Cardiac muscle cell (in vitro differentiated cells and primary cell): ENCODE results near the gene FKBP5. TPM values are rescaled to one million over a fixed set of nuclear protein-coding genes. Genes with fewer than 3 reads are reported as not detected.
A peak's percentile ranks its signal among the peaks of the same experiment; 100 is the strongest.

ENCODE experiments used
- DNase-seq, 2 donors: peaks; one replicate each; pipeline versions ENCODE4 v3.0.0 to v3.0.0-alpha.2; 2010 to 2017; ENCODE audit warnings: low read depth in 1 of 2, low spot score in 1 of 2
- H3K27ac ChIP-seq: fragments of 200-600 bp; sonication (generic); 2 replicates; pipeline ENCODE4 v1.5.1; 2016
- H3K27me3 ChIP-seq: fragments of 200-600 bp; sonication (generic); 2 replicates; pipeline ENCODE4 v1.6.0; 2016; ENCODE audit warnings: control low read depth
- H3K36me3 ChIP-seq: fragments of 200-600 bp; sonication (generic); 2 replicates; pipeline ENCODE4 v1.5.1; 2016; ENCODE audit warnings: control low read depth
- H3K4me1 ChIP-seq: fragments of 200-600 bp; sonication (generic); 2 replicates; pipeline ENCODE4 v1.8.1; 2017; ENCODE audit warnings: low read depth, mild to moderate bottlenecking, mixed run types
- H3K4me3 ChIP-seq: fragments of 200-600 bp; sonication (generic); 2 replicates; pipeline ENCODE4 v1.5.1; 2016; ENCODE audit warnings: mild to moderate bottlenecking
- H3K9me3 ChIP-seq: fragments of 200-600 bp; sonication (generic); 2 replicates; pipeline ENCODE4 v1.5.1; 2017; ENCODE audit warnings: low read depth, mild to moderate bottlenecking, control low read depth
- CTCF ChIP-seq: IDR thresholded peaks from 2 replicates; pipeline ENCODE4 v1.5.1; 2012; ENCODE audit warnings: low read depth, mild to moderate bottlenecking, low read length
- polyA plus RNA-seq: library from polyadenylated mRNA; unstranded; fragments of >200 nt; fragmentation: Nextera tagmentation; extraction: Ambion mirVana; gene quantifications from 2 replicates; pipeline ENCODE4 v1.2.1, GENCODE V29; 2016
- total RNA-seq: library from RNA; depleted of rRNA; stranded (reverse); fragments of >200 nt; gene quantifications from 2 replicates; pipeline ENCODE4 v1.2.3, GENCODE V29; 2016

The FKBP5 gene
- total and polyA plus RNA-seq, 2 experiments from 2014 or later = 32.4 to 53.0 TPM

DNA sequence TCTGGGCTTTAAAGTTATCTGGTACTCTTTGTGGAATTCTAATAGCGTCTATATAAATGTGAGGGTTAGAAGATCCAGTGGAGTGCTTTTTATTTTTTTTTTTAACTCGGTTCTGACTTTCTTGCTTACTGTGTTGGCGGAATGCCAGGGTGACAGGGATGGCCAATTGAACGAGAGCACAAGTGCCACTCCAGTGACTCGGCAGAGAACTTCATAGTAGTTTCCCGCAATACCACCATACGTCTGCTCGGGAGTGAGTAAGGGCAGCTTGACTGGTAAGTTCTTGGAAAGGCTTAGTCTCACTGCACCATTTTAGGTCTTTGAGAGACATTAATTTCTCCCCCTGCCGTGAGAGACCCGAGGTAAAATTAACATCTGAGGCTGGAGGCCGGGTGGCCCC is 126.7 kb downstream of the FKBP5 start:
- Histone ChIP-seq H3K4me1 (no peaks in the 10 kb centered on the region), H3K9me3 (no peaks in the 10 kb centered on the region), H3K27ac (no peak overlapping the region), H3K27me3 (no peaks in the 10 kb centered on the region), H3K4me3 (no peak overlapping the region), H3K36me3 (no peaks in the 10 kb centered on the region)
- peak in 1 of 2 donors; percentile 33 for DNase-seq
- no peak for TF ChIP-seq CTCF

DNA sequence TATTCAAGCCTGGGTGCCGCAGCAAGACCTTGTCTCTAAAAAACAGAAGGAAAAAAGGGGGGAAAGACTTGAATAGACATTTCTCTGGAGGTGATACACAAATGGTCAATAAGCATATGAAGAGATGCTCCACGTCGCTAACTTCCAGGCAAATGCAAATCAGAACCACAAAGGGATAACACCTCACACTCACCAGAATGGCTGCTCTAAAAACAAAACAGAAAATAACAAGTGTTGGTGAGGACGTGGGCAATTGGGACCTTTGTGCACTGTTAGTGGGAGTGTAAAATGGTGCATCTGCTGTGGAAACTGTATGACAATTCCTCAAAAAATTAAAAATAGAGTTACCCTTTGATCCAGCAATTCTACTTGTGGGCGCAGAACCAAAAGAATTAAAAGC is 127.6 kb downstream of the FKBP5 start:
- Histone ChIP-seq H3K4me1 (no peaks in the 10 kb centered on the region), H3K27me3 (no peaks in the 10 kb centered on the region), H3K27ac (no peak overlapping the region), H3K4me3 (no peak overlapping the region), H3K36me3 (no peaks in the 10 kb centered on the region), H3K9me3 (no peaks in the 10 kb centered on the region)
- DNase-seq = no peak
- TF ChIP-seq CTCF = no peak

DNA sequence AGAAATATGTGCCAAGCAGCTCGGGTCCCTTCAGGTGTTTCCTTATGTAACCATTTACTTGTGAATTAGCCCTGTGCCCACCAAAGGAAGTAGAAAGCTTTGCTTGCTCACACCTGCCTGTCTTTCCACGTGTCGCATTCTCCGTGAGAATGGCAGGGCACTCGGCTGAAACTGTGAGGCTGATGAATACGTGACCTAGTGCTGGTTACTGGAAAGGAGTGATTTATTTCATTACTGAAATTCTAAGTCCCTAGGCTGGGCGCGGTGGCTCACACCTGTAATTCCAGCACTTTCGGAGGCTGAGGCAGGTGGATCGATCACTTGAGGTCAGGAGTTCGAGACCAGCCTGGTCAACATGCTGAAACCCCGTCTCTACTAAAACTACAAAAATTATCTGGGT is 130.1 kb downstream of the FKBP5 start:
- no peak for DNase-seq
- no peak overlapping the region for H3K27ac ChIP-seq
- no peaks in the 10 kb centered on the region for H3K9me3 ChIP-seq
- H3K27me3 ChIP-seq = no peaks in the 10 kb centered on the region
- no peak overlapping the region for H3K4me3 ChIP-seq
- TF ChIP-seq CTCF = no peak
- H3K4me1 ChIP-seq = no peaks in the 10 kb centered on the region
- no peaks in the 10 kb centered on the region for H3K36me3 ChIP-seq

GRCh38 chr6:35557239-35557638 is 131.5 kb downstream of the FKBP5 start:
- H3K9me3 ChIP-seq = no peaks in the 10 kb centered on the region
- TF ChIP-seq CTCF = no peak
- H3K27ac ChIP-seq = no peak overlapping the region
- H3K36me3 ChIP-seq = no peaks in the 10 kb centered on the region
- DNase-seq = no peak
- H3K4me1 ChIP-seq = no peaks in the 10 kb centered on the region
- H3K27me3 ChIP-seq = no peaks in the 10 kb centered on the region
- H3K4me3 ChIP-seq = no peak overlapping the region

DNA sequence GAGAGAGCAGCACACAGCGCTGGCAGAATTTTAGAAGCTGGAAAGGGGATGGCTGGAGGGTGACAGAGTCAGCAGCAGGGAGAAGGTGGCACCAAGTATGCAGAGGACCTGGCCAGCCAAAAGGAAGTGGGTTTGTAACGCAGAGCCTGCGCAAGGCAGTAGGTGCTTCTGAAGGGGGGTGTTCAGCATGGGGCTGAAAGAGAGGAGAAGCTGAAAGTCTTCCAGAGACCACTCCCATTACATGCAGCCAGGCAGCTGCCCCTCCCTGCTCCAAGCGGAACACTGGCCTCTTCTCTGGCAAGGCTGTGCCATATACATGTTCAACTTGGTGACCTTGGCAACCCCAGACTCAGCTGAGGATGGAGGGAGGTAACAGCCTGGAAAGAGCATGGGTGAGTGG is 133.9 kb downstream of the FKBP5 start:
- no peak for TF ChIP-seq CTCF
- Histone ChIP-seq H3K9me3 (no peaks in the 10 kb centered on the region), H3K27ac (no peak overlapping the region), H3K27me3 (no peaks in the 10 kb centered on the region), H3K36me3 (no peaks in the 10 kb centered on the region), H3K4me1 (no peaks in the 10 kb centered on the region), H3K4me3 (no peak overlapping the region)
- DNase-seq = no peak

DNA sequence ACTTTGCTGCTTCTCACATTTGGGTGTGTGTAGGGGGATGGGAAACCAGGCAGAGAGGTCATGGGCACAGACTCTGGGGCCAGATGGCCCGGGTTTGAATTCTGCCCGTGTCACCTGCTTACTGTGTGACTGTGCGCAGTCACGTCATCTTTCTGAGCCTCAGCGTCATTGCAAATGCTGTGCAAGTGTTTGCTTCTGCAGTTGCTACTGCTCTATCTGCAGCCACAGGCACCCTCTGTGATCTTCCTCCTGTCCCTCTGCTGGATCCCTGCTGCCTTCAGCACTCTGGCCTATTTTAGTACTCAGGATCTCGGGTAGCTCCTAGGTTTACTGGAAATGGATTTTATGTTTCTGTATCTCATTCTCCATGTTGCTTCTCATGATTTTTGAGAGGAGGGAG is 135.4 kb downstream of the FKBP5 start:
- no peaks in the 10 kb centered on the region for H3K9me3 ChIP-seq
- no peaks in the 10 kb centered on the region for H3K27me3 ChIP-seq
- TF ChIP-seq CTCF = no peak
- H3K36me3 ChIP-seq = no peaks in the 10 kb centered on the region
- H3K27ac ChIP-seq = no peak overlapping the region
- no peak overlapping the region for H3K4me3 ChIP-seq
- no peak for DNase-seq
- H3K4me1 ChIP-seq = no peaks in the 10 kb centered on the region
